Cardiac fibroblast (primary cell): ENCODE results near the gene OTUB1.

ENCODE experiments used
- DNase-seq, 2 donors: peaks; one replicate each; pipeline versions ENCODE4 v3.0.0 to v3.0.0-alpha.2; 2010; ENCODE audit warnings: low read depth in 2 of 2
- H3K4me3 ChIP-seq, 2 donors: replicated peaks in 1 of 2; 1 replicate in 1 of 2; 2 replicates in 1 of 2; pipeline ENCODE4 v1.5.1; 2011; ENCODE audit warnings: low read depth in 2 of 2, low read length in 2 of 2, mild to moderate bottlenecking in 2 of 2, moderate library complexity in 1 of 2
- TF ChIP-seq, protein P1 (sequence below): IDR thresholded peaks from one replicate; pipeline ENCODE4 v1.5.1; 2011; ENCODE audit warnings: low read depth, mild to moderate bottlenecking, low read length, inconsistent platforms

Gene OTUB1

DNA sequence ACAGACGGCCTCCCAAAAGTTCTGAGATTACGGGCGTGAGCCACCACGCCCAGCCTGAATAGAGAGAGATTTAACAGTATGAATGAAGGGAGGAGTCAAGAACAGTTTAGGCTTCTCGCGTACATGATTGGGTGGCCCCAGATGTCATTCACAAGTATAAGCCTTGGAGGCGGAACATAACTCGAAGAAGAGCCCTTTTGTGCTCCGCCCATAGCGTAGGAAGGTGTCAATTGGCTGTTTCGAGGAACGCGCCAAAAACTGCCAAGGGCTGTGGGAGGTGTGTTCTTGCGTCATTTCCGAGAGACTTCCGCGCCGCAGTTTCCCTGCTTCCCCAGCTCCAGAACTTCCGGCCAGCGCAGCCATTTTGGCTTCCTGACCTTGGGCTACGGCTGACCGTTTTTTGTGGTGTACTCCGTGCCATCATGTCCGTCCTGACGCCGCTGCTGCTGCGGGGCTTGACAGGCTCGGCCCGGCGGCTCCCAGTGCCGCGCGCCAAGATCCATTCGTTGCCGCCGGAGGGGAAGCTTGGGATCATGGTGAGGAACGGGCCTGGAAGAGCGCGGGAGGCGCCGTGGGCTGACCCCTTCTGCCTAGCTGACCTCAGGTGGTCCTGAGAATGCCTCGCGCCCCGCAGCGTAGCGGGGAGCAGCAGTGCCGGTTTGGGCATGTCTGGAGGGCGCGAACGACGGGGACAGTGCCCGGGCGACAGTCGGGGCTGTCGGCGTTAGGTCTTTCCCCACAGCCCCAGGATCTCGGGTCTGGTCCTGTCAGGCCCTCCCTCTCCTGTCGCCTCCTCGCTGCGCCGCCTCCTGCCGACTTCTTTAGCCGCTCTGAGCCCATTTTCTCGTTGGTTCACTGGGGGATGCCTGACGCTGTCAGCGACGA is 11.7 kb upstream of the OTUB1 start, which contains the start of gene COX8A:
Gene COX8A, plus strand, starts transcription at position 362 of the 885 bp plus-strand sequence. Its CDS starts 61 bp downstream, at position 423.
- TF ChIP-seq, protein P1, sequence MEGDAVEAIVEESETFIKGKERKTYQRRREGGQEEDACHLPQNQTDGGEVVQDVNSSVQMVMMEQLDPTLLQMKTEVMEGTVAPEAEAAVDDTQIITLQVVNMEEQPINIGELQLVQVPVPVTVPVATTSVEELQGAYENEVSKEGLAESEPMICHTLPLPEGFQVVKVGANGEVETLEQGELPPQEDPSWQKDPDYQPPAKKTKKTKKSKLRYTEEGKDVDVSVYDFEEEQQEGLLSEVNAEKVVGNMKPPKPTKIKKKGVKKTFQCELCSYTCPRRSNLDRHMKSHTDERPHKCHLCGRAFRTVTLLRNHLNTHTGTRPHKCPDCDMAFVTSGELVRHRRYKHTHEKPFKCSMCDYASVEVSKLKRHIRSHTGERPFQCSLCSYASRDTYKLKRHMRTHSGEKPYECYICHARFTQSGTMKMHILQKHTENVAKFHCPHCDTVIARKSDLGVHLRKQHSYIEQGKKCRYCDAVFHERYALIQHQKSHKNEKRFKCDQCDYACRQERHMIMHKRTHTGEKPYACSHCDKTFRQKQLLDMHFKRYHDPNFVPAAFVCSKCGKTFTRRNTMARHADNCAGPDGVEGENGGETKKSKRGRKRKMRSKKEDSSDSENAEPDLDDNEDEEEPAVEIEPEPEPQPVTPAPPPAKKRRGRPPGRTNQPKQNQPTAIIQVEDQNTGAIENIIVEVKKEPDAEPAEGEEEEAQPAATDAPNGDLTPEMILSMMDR: no peak
- H3K4me3 ChIP-seq: peak within 1 kb of the TSS; percentile 89 to 100
- peak; percentile 100 for DNase-seq

- TF ChIP-seq, protein P1: no peak
- no peak overlapping the region for H3K4me3 ChIP-seq
- DNase-seq: no peak
These were observed 7.5 kb upstream of the OTUB1 start for GRCh38 chr11:63978551-63979239.

- TF ChIP-seq, protein P1: no peak
- DNase-seq: no peak
- no peak overlapping the region for H3K4me3 ChIP-seq
These were observed 6.8 kb upstream of the OTUB1 start for GRCh38 chr11:63979426-63979825.

GRCh38 chr11:63985812-63986155 is 454 bp upstream of the OTUB1 start:
- no peak for DNase-seq
- TF ChIP-seq, protein P1: no peak

GRCh38 chr11:63986932-63987513 is 785 bp downstream of the OTUB1 start:
- TF ChIP-seq, protein P1: no peak
- no peak for DNase-seq
- H3K4me3 ChIP-seq: peak overlapping the region; percentile 98 to 99

More at GRCh38 chr11:63985812-63986155, 454 bp upstream of the OTUB1 start:
- peak overlapping the region; percentile 98 to 99 for H3K4me3 ChIP-seq

GRCh38 chr11:63991558-63991957 is 5.3 kb downstream of the OTUB1 start:
- TF ChIP-seq, protein P1: no peak
- no peak for DNase-seq
- no peak overlapping the region for H3K4me3 ChIP-seq
